ENCODE results near the gene PIH1D2. TPM values are rescaled to one million over a fixed set of nuclear protein-coding genes. Genes with fewer than 3 reads are reported as not detected.
"Not testable (repeated sequence)": the region's sequence is repeated elsewhere in the genome, so short reads cannot be mapped to it uniquely, and the experiment has no call there.

PIH1D2 gene
- total RNA-seq, 1 experiment from 2014 or later, result 3.0 TPM

GRCh38 chr11:112033902-112034301, 39.9 kb downstream of the PIH1D2 start:
- H3K27ac ChIP-seq (ENCODE audit: low read length), result no peak overlapping the region
- DNase-seq (ENCODE audit: low read depth, low spot score) (no peak), ATAC-seq (no peak)
- BruUV-seq (replicated peaks), result no TSS peak
- ChIA-PET CTCF (no interaction called here), POLR2A (no interaction called here)
- no peak overlapping the region for H3K4me3 ChIP-seq (ENCODE audit: low read depth in 2 of 2, low read length in 2 of 2)
- no peaks in the 10 kb centered on the region for H3K4me1 ChIP-seq (ENCODE audit: control insufficient read depth, insufficient read depth, low read length)
- in situ Hi-C loops (cut with HindIII; ENCODE audit: low pct_unique_long_range_greater_than_20kb, low sequenced_read_pairs), result no loop called here
- H3K27me3 ChIP-seq (ENCODE audit: control insufficient read depth, insufficient read depth, low read length), result no peaks in the 10 kb centered on the region
- intact Hi-C loops (cut with micrococcal nuclease; ENCODE audit: unreplicated experiment), result no loop called here
- H3K9me3 ChIP-seq (ENCODE audit: control insufficient read depth, insufficient read depth, low read depth, low read length), result no peaks in the 10 kb centered on the region
- TF ChIP-seq TCF7L2 (IDR thresholded peaks at IDR 0.05; ENCODE audit: low read depth, low read length) (no peak), POLR2AphosphoS5 (IDR thresholded peaks at IDR 0.05; ENCODE audit: low read depth, low read length) (no peak), REST (IDR thresholded peaks at IDR 0.05; ENCODE audit: insufficient read depth in 1 of 2, low read depth in 2 of 2, low read length in 1 of 2) (no peak), CTCF (IDR thresholded peaks at IDR 0.05) (no peak), SIN3A (IDR thresholded peaks at IDR 0.05; ENCODE audit: borderline replicate concordance, insufficient read depth, low read depth, low read length) (no peak)
- H3K36me3 ChIP-seq (ENCODE audit: control insufficient read depth, insufficient read depth, low read length), result peaks cover 41% of the 10 kb centered on the region

- ChIA-PET POLR2A (interaction anchor here (0.6 kb wide), 1 partner anchor 79 kb away, joined by 5 read pairs; no protein-coding TSS in a partner anchor), CTCF (no interaction called here)
- ATAC-seq (no peak), DNase-seq (ENCODE audit: low read depth, low spot score) (no peak)
- intact Hi-C loops (cut with micrococcal nuclease; ENCODE audit: unreplicated experiment), result no loop called here
- Histone ChIP-seq H3K27me3 (ENCODE audit: control insufficient read depth, insufficient read depth, low read length) (no peaks in the 10 kb centered on the region), H3K36me3 (ENCODE audit: control insufficient read depth, insufficient read depth, low read length) (peaks cover 29% of the 10 kb centered on the region), H3K4me1 (ENCODE audit: control insufficient read depth, insufficient read depth, low read length) (no peaks in the 10 kb centered on the region), H3K4me3 (ENCODE audit: low read depth in 2 of 2, low read length in 2 of 2) (no peak overlapping the region), H3K9me3 (ENCODE audit: control insufficient read depth, insufficient read depth, low read depth, low read length) (no peaks in the 10 kb centered on the region), H3K27ac (ENCODE audit: low read length) (no peak overlapping the region)
- in situ Hi-C loops (cut with HindIII; ENCODE audit: low pct_unique_long_range_greater_than_20kb, low sequenced_read_pairs), result no loop called here
- TF ChIP-seq REST (IDR thresholded peaks at IDR 0.05; ENCODE audit: insufficient read depth in 1 of 2, low read depth in 2 of 2, low read length in 1 of 2) (no peak), CTCF (IDR thresholded peaks at IDR 0.05) (no peak), TCF7L2 (IDR thresholded peaks at IDR 0.05; ENCODE audit: low read depth, low read length) (no peak), SIN3A (IDR thresholded peaks at IDR 0.05; ENCODE audit: borderline replicate concordance, insufficient read depth, low read depth, low read length) (no peak), POLR2AphosphoS5 (IDR thresholded peaks at IDR 0.05; ENCODE audit: low read depth, low read length) (no peak)
- BruUV-seq (replicated peaks), result no TSS peak
Measured at GRCh38 chr11:112029460-112029859, 44.4 kb downstream of the PIH1D2 start.

GRCh38 chr11:112026784-112027410, 46.9 kb downstream of the PIH1D2 start:
- H3K4me1 ChIP-seq (ENCODE audit: control insufficient read depth, insufficient read depth, low read length); CTCF ChIA-PET; ATAC-seq; intact Hi-C loops (cut with micrococcal nuclease; ENCODE audit: unreplicated experiment); DNase-seq (ENCODE audit: low read depth, low spot score); H3K27ac ChIP-seq (ENCODE audit: low read length); H3K27me3 ChIP-seq (ENCODE audit: control insufficient read depth, insufficient read depth, low read length); POLR2A ChIA-PET; in situ Hi-C loops (cut with HindIII; ENCODE audit: low pct_unique_long_range_greater_than_20kb, low sequenced_read_pairs); H3K9me3 ChIP-seq (ENCODE audit: control insufficient read depth, insufficient read depth, low read depth, low read length); BruUV-seq (replicated peaks); H3K4me3 ChIP-seq (ENCODE audit: low read depth in 2 of 2, low read length in 2 of 2): not testable (repeated sequence)
- H3K36me3 ChIP-seq (ENCODE audit: control insufficient read depth, insufficient read depth, low read length), result peaks cover 23% of the 10 kb centered on the region
